HL-60 (cell line): ENCODE measurements around the gene ANKS4B.

Source experiments
- DNase-seq, 2 experiments: peaks; one replicate each; pipeline ENCODE4 v3.0.0-alpha.2; 2010 to 2020; ENCODE audit warnings: low read depth in 1 of 2, low spot score in 1 of 2
- H3K27ac ChIP-seq: fragments of 250-450 bp; sonication (Bioruptor Pico); replicated peaks from 2 replicates; pipeline ENCODE4 v1.5.1; 2020; ENCODE audit warnings: mild to moderate bottlenecking, moderate library complexity
- H3K27me3 ChIP-seq: fragments of 250-450 bp; sonication (Bioruptor Pico); 2 replicates; pipeline ENCODE4 v1.5.1; 2021; ENCODE audit warnings: mild to moderate bottlenecking, moderate library complexity; ENCODE audit not compliant: insufficient read depth, poor library complexity, severe bottlenecking
- H3K4me3 ChIP-seq: replicated peaks from 2 replicates; pipeline ENCODE4 v1.5.1; 2011; ENCODE audit warnings: mild to moderate bottlenecking, control low read depth, low read length; ENCODE audit not compliant: insufficient read depth
- GABPA ChIP-seq: IDR thresholded peaks from 2 replicates; pipeline ENCODE4 v1.6.1; 2012; ENCODE audit warnings: low read depth
- POLR2AphosphoS5 ChIP-seq: IDR thresholded peaks from 2 replicates; pipeline ENCODE4 v1.6.1; 2012; ENCODE audit warnings: low read depth
- SPI1 ChIP-seq: IDR thresholded peaks from 2 replicates; pipeline ENCODE4 v1.6.1; 2012; ENCODE audit warnings: low read depth, mild to moderate bottlenecking, borderline replicate concordance
- TF ChIP-seq, protein P1 (sequence below): IDR thresholded peaks from one replicate; pipeline ENCODE4 v1.5.1; 2011; ENCODE audit warnings: low read length, control low read depth, inconsistent platforms; ENCODE audit not compliant: insufficient read depth
- TF ChIP-seq, protein P2 (sequence below): IDR thresholded peaks from 2 replicates; pipeline ENCODE4 v1.6.1; 2012; ENCODE audit warnings: low read depth; ENCODE audit not compliant: insufficient replicate concordance

ANKS4B gene

DNA sequence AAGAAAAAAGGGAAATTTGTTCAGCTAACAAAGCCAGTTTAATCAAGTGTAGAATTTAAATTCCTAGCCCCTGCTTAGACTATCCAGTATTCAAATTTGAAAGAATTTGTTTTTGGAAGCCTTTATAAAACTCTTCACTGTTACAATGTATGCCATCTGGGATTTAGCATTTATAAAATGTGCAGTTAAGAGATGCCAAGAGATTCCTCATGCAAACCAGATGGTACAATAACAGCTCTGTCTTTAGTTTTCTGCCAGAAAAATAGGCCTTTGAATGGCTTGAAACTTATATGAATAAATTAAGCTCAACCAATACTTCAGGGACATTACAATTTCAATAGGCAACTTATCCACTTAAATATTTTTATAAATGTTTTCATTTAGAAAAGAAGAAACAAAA lies 6.8 kb upstream of the ANKS4B start:
- H3K4me3 ChIP-seq = no peak overlapping the region
- peaks cover 3% of the 10 kb centered on the region for H3K27me3 ChIP-seq
- DNase-seq = no peak
- TF ChIP-seq GABPA = no peak
- no peak for TF ChIP-seq POLR2AphosphoS5
- TF ChIP-seq, protein P1, sequence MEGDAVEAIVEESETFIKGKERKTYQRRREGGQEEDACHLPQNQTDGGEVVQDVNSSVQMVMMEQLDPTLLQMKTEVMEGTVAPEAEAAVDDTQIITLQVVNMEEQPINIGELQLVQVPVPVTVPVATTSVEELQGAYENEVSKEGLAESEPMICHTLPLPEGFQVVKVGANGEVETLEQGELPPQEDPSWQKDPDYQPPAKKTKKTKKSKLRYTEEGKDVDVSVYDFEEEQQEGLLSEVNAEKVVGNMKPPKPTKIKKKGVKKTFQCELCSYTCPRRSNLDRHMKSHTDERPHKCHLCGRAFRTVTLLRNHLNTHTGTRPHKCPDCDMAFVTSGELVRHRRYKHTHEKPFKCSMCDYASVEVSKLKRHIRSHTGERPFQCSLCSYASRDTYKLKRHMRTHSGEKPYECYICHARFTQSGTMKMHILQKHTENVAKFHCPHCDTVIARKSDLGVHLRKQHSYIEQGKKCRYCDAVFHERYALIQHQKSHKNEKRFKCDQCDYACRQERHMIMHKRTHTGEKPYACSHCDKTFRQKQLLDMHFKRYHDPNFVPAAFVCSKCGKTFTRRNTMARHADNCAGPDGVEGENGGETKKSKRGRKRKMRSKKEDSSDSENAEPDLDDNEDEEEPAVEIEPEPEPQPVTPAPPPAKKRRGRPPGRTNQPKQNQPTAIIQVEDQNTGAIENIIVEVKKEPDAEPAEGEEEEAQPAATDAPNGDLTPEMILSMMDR = no peak
- TF ChIP-seq, protein P2, sequence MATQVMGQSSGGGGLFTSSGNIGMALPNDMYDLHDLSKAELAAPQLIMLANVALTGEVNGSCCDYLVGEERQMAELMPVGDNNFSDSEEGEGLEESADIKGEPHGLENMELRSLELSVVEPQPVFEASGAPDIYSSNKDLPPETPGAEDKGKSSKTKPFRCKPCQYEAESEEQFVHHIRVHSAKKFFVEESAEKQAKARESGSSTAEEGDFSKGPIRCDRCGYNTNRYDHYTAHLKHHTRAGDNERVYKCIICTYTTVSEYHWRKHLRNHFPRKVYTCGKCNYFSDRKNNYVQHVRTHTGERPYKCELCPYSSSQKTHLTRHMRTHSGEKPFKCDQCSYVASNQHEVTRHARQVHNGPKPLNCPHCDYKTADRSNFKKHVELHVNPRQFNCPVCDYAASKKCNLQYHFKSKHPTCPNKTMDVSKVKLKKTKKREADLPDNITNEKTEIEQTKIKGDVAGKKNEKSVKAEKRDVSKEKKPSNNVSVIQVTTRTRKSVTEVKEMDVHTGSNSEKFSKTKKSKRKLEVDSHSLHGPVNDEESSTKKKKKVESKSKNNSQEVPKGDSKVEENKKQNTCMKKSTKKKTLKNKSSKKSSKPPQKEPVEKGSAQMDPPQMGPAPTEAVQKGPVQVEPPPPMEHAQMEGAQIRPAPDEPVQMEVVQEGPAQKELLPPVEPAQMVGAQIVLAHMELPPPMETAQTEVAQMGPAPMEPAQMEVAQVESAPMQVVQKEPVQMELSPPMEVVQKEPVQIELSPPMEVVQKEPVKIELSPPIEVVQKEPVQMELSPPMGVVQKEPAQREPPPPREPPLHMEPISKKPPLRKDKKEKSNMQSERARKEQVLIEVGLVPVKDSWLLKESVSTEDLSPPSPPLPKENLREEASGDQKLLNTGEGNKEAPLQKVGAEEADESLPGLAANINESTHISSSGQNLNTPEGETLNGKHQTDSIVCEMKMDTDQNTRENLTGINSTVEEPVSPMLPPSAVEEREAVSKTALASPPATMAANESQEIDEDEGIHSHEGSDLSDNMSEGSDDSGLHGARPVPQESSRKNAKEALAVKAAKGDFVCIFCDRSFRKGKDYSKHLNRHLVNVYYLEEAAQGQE = no peak
- TF ChIP-seq SPI1 = no peak
- no peak overlapping the region for H3K27ac ChIP-seq

GRCh38 chr16:21227866-21228265 lies 5.6 kb upstream of the ANKS4B start:
- TF ChIP-seq, protein P1 = no peak
- TF ChIP-seq GABPA (no peak), SPI1 (no peak), POLR2AphosphoS5 (no peak)
- TF ChIP-seq, protein P2 = no peak
- DNase-seq = peak in 1 of 2 experiments; percentile 17
- no peak overlapping the region for H3K27ac ChIP-seq
- H3K27me3 ChIP-seq = peaks cover 3% of the 10 kb centered on the region
- H3K4me3 ChIP-seq = no peak overlapping the region

GRCh38 chr16:21228361-21228872 lies 5.1 kb upstream of the ANKS4B start:
- H3K27me3 ChIP-seq = peaks cover 3% of the 10 kb centered on the region
- DNase-seq = no peak
- H3K4me3 ChIP-seq = no peak overlapping the region
- TF ChIP-seq, protein P1 = no peak
- no peak for TF ChIP-seq GABPA
- no peak for TF ChIP-seq SPI1
- TF ChIP-seq, protein P2 = no peak
- TF ChIP-seq POLR2AphosphoS5 = no peak
- no peak overlapping the region for H3K27ac ChIP-seq
